WI38 (cell line): ENCODE measurements around the gene ETFBKMT.
"Not testable (repeated sequence)": the region's sequence is repeated elsewhere in the genome, so short reads cannot be mapped to it uniquely, and the experiment has no call there.

ENCODE experiments used
- H3K4me3 ChIP-seq: 2 replicates; pipeline ENCODE4 v1.5.1; 2011; ENCODE audit warnings: low read depth, mild to moderate bottlenecking, control low read depth, low read length
- TF ChIP-seq, protein P1 (sequence below): IDR thresholded peaks from 2 replicates; pipeline ENCODE4 v1.5.1; 2012; ENCODE audit warnings: low read depth, mild to moderate bottlenecking, control low read depth, low read length

ETFBKMT gene

GRCh38 chr12:31682136-31682962, 22.9 kb downstream of the ETFBKMT start:
- H3K4me3 ChIP-seq, result no peak overlapping the region

GRCh38 chr12:31685801-31686200, 26.3 kb downstream of the ETFBKMT start:
- TF ChIP-seq, protein P1, sequence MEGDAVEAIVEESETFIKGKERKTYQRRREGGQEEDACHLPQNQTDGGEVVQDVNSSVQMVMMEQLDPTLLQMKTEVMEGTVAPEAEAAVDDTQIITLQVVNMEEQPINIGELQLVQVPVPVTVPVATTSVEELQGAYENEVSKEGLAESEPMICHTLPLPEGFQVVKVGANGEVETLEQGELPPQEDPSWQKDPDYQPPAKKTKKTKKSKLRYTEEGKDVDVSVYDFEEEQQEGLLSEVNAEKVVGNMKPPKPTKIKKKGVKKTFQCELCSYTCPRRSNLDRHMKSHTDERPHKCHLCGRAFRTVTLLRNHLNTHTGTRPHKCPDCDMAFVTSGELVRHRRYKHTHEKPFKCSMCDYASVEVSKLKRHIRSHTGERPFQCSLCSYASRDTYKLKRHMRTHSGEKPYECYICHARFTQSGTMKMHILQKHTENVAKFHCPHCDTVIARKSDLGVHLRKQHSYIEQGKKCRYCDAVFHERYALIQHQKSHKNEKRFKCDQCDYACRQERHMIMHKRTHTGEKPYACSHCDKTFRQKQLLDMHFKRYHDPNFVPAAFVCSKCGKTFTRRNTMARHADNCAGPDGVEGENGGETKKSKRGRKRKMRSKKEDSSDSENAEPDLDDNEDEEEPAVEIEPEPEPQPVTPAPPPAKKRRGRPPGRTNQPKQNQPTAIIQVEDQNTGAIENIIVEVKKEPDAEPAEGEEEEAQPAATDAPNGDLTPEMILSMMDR, result no peak
- H3K4me3 ChIP-seq, result no peak overlapping the region

More at GRCh38 chr12:31682136-31682962, 22.9 kb downstream of the ETFBKMT start:
- TF ChIP-seq, protein P1, result peak; percentile 58

DNA sequence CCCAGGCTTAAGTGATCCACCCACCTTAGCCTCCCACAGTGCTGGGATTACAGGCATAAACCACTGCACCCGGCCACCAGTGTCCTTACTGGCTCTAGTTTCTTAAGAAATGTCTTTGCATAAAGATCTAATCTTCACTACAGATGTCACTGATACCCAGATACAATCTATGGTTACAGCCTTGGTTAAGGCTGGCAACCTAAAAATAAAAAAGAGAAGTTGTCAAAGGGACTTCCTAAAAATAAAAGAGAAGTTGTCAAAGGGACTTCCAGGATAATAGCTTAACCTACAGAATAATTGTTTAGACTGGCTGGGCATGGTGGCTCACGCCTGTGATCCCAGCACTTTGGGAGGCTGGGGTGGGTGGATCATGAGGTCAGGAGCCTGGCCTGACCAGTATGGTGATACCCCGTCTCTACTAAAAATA, 27.6 kb downstream of the ETFBKMT start:
- H3K4me3 ChIP-seq, result no peak overlapping the region
- TF ChIP-seq, protein P1, result no peak

DNA sequence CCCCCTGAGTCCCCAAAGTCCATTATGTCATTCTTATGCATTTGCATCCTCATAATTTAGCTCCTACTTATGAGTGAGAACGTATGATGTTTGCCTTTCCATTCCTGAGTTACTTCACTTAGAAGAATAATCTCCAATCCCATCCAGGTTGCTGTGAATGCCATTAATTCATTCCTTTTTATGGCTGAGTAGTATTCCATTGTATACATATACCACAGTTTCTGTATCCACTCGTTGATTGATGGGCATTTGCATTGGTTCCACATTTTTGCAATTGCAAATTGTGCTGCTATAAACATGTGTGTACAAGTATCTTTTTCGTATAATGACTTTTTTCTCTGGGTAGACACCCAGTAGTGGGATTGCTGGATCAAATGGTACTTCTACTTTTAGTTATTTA, 30.4 kb downstream of the ETFBKMT start:
- H3K4me3 ChIP-seq, result not testable (repeated sequence)

DNA sequence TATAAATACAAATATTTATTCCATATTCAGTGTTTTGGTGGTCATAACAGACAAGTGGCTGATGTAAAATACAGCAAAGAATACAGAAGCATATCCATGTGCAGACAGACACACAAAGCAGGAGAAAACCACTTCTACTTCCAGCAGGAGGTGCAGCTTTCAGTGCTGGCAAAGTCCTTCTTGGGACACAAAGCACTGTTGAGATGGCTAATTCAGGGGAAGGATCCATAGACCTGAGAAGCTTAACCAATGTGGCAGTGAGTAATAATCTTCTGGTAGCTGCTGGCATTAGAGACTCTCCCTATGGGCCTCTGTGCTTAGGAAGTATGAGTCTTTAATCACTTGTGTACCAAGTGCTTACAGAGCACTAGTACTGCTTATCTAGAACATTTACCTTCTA, 42.6 kb downstream of the ETFBKMT start:
- TF ChIP-seq, protein P1, result no peak

DNA sequence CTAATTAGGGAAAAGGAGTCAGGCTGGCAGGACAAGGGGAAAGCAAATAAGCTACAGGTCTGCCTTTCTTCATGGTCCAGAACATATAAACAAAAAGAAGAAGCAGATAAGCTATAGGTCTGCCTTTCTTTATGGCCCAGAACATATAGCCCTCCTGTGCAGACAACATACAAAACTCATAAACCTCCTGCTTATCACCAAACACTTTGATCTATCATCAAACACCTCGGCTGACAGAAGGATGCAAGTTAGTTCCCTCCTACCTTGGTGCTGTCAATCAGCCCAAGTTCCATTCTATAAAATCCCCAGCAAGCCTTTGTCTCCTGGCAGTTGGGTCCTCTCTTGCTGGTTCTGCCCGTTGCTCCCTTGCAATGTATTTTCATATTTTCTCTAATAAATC, 46.1 kb downstream of the ETFBKMT start:
- TF ChIP-seq, protein P1, result no peak
- H3K4me3 ChIP-seq, result no peak overlapping the region

More for the DNA sequence above, 42.6 kb downstream of the ETFBKMT start:
- no peak overlapping the region for H3K4me3 ChIP-seq

DNA sequence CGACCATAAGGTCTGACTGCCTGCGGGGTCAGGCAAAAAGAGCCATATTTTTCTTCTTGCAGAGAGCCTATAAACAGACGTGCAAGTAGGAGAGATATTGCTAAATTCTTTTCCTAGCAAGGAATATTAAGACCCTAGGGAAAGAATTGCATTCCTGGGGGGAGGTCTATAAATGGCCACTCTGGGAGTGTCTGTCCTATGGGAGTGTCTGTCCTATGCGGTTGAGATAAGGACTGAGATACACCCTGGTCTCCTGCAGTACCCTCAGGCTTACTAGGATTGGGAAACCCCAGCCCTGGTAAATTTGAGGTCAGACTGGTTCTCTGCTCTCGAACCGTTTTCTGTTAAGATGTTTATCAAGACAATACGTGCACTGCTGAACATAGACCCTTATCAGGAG, 48.6 kb downstream of the ETFBKMT start:
- H3K4me3 ChIP-seq, result not testable (repeated sequence)

- no peak overlapping the region for H3K4me3 ChIP-seq
- TF ChIP-seq, protein P1, result no peak
These were observed 50.7 kb downstream of the ETFBKMT start for GRCh38 chr12:31710021-31710818.
